Measurements from ENCODE around the gene KDM4B. TPM values are rescaled to one million over a fixed set of nuclear protein-coding genes. Genes with fewer than 3 reads are reported as not detected.

The KDM4B gene
- total RNA-seq, 1 experiment from 2014 or later: 43.7 TPM

- no peak overlapping the region for H3K9ac ChIP-seq (ENCODE audit: extremely low read depth, insufficient read length, low read length)
- no peak overlapping the region for H3K18ac ChIP-seq (ENCODE audit: insufficient read length, low read depth, low read length)
- H4K5ac ChIP-seq (ENCODE audit: insufficient read length, low read depth, low read length): no peak overlapping the region
- no peak overlapping the region for H2AK5ac ChIP-seq (ENCODE audit: insufficient read length, low read length)
- H3K4me3 Mint-ChIP-seq: no peak overlapping the region
- H3K79me2 ChIP-seq (ENCODE audit: insufficient read depth, low read length): no peaks in the 10 kb centered on the region
- H3K36me3 Mint-ChIP-seq (ENCODE audit: insufficient read depth in 1 of 3, low read depth in 3 of 3): peaks cover 0 to 3% (median 0%) of the 10 kb centered on the region in 3 experiments; a peak in 6 of 7 replicates
- H3K14ac ChIP-seq (ENCODE audit: insufficient read depth, low read length): no peak overlapping the region
- no CpG with 5 or more reads among the region's 10 CpGs for WGBS (ENCODE audit: extremely low coverage, insufficient read length, low lambda C conversion rate)
- no peaks in the 10 kb centered on the region for H3K79me1 ChIP-seq (ENCODE audit: insufficient read depth, low read depth, low read length, poor library complexity, severe bottlenecking)
- peaks cover 2% of the 10 kb centered on the region for H4K20me1 ChIP-seq (ENCODE audit: control insufficient read depth, insufficient read depth, insufficient read length)
- no peak overlapping the region for H2AFZ ChIP-seq (ENCODE audit: low read length)
- H2BK5ac ChIP-seq (ENCODE audit: insufficient read length, low read length): no peak overlapping the region
- H4K91ac ChIP-seq (ENCODE audit: insufficient read length, low read depth, low read length): no peak overlapping the region
- H3K27me3 Mint-ChIP-seq (ENCODE audit: low read depth): no peaks in the 10 kb centered on the region; the same call in 1 of the 2 replicates
- DNase-seq: no peak
- no peaks in the 10 kb centered on the region for H3K27me3 ChIP-seq (ENCODE audit: insufficient read depth, low read length)
- H2BK120ac ChIP-seq (ENCODE audit: low read depth, low read length, poor library complexity, severe bottlenecking): no peak overlapping the region
- no peak for TF ChIP-seq CTCF (conservative IDR thresholded peaks at IDR 0.05)
- no peaks in the 10 kb centered on the region for H3K4me1 ChIP-seq (ENCODE audit: insufficient read depth, low read length)
- H3K27ac Mint-ChIP-seq: peak overlapping the region in 2 of 3 experiments; percentile 67 to 82; a peak in 1 of 7 replicates
- no peak overlapping the region for H3T11ph ChIP-seq (ENCODE audit: low read length)
- no peak overlapping the region for H3K4ac ChIP-seq (ENCODE audit: low read depth, low read length)
- no peak overlapping the region for H2BK20ac ChIP-seq (ENCODE audit: low read depth, low read length, poor library complexity, severe bottlenecking)
- H3K9me3 ChIP-seq (ENCODE audit: control insufficient read depth, low read depth, low read length): no peaks in the 10 kb centered on the region
- H3K23ac ChIP-seq (ENCODE audit: insufficient read length, low read depth, low read length): no peak overlapping the region
- no peak overlapping the region for H3K56ac ChIP-seq (ENCODE audit: insufficient read length, low read depth, low read length)
- H3K27ac ChIP-seq (ENCODE audit: insufficient read length, low read depth, low read length): no peak overlapping the region
- no peaks in the 10 kb centered on the region for H3K23me2 ChIP-seq (ENCODE audit: insufficient read length, low read depth, low read length, poor library complexity, severe bottlenecking)
- H3K9me3 Mint-ChIP-seq: no peaks in the 10 kb centered on the region; a peak in 1 of 5 replicates
- H3K4me1 Mint-ChIP-seq: peaks cover 6 to 16% of the 10 kb centered on the region in 2 experiments
- H2BK12ac ChIP-seq (ENCODE audit: insufficient read length, low read depth, low read length): no peak overlapping the region
- H3K4me2 ChIP-seq (ENCODE audit: insufficient read depth, insufficient read length, low read length): no peak overlapping the region
- no peak overlapping the region for H2BK15ac ChIP-seq (ENCODE audit: low read depth, low read length)
- H4K8ac ChIP-seq (replicated peaks; ENCODE audit: insufficient read length, low read depth, low read length): no peak overlapping the region
Measured at GRCh38 chr19:5025027-5025426, 56.1 kb downstream of the KDM4B start.
